Stimulated activated naive CD4-positive, alpha-beta T cell treated with Interleukin-2 at 50 U/mL for 16 hours (primary cell): ENCODE results near the gene RUNX1.
A peak's percentile ranks its signal among the peaks of the same experiment; 100 is the strongest.

Experiments used
- DNase-seq: peaks from one replicate; lab custom pipeline; 2025; lab: John Stamatoyannopoulos, UW

The RUNX1 gene

DNA sequence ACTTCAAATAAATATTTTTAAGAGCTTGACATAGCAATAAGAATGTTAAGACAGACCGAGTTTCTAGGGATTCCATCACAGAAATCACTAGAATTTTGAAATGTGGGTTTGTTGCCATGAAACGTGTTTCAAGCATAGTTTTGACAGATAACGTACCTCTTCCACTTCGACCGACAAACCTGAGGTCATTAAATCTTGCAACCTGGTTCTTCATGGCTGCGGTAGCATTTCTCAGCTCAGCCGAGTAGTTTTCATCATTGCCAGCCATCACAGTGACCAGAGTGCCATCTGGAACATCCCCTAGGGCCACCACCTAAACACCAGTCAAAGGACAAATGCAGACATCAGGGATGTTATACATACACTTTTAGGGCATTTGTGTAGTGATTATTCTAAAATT lies 168.7 kb downstream of the RUNX1 start:
- DNase-seq, result no peak

DNA sequence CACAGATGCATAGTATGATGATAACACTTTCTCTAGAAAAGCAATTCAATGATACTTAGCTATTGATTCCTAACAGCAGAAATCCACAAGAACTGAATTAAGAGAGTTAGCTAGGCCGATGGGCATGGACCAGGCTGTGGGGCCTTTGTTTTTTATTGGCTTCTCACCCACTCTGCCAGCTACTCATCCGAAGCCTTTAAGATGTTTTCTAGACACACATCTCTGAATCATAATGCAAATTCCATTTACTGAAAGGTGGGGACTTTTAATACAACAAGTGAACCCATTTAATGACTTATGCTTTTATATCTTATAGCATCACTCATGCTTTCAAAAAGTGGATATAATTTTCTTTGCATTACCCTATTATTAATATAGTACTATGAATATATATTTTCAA lies 170.2 kb downstream of the RUNX1 start:
- no peak for DNase-seq

DNA sequence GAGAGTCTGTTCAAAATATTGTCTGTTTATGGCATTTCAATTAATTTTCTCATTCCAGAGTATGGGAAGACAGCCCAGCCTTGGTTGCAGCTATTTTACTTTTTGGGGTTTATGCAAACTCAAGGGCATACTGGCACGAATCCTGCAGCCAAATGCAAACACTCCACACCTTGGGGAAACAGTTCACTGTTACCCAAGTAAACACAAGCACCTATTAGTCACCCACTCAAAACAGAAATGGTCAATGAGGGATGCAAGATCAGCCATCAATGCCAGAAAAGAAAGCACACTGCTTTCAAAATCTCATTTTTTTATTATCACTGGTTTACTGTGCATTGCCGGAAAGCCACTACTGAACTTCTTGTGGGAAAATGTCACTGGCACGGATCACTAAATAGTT lies 170.6 kb downstream of the RUNX1 start:
- no peak for DNase-seq

DNA sequence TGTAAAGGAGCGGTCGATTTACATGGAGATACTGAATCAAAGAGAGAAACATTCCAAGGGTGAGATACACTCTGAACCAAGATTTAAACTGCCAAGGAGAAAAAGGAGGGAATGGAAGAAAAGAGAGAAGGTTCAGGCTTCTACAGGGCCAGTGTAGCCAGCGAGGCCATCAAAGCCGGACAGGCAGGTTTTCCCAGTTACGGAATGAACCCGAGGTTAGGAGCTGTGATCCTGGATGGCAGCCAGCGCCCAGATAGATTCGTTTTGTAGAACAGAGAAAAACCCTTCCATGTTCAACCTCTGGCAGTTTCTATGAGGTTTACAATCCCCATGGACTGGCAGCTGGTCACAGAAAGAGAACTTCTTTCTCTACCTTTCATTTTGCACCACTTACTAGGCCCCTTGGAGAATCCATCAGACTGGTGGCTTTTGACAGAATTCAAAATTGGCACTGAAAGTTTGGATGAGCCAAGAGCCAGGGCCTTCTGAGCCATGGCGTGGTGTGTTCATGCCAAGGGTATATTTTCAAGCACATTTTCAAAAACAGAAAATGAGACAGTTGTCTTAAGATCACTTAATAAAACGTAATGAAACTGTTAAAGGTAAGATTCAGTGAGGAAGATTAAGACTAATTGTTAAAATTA lies 171.5 kb downstream of the RUNX1 start:
- no peak for DNase-seq

DNA sequence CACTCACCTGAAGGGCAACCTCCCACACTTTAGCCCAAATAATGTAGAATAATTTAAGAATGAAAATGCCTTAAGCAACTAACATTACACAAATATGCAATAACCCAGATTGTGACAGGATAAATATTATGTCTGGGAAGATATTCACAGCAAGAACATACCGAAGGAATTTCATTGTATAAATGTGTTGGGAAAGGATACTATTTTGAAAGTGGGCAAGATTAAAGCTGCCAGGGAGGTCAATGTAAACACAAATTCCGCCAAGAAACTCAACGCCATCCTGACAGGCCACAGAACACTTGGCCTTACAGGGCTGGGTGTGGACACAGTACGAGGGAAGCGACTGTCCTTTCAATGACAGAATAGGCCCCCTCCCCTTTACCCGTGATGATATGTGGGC lies 173.3 kb downstream of the RUNX1 start:
- DNase-seq, result no peak

DNA sequence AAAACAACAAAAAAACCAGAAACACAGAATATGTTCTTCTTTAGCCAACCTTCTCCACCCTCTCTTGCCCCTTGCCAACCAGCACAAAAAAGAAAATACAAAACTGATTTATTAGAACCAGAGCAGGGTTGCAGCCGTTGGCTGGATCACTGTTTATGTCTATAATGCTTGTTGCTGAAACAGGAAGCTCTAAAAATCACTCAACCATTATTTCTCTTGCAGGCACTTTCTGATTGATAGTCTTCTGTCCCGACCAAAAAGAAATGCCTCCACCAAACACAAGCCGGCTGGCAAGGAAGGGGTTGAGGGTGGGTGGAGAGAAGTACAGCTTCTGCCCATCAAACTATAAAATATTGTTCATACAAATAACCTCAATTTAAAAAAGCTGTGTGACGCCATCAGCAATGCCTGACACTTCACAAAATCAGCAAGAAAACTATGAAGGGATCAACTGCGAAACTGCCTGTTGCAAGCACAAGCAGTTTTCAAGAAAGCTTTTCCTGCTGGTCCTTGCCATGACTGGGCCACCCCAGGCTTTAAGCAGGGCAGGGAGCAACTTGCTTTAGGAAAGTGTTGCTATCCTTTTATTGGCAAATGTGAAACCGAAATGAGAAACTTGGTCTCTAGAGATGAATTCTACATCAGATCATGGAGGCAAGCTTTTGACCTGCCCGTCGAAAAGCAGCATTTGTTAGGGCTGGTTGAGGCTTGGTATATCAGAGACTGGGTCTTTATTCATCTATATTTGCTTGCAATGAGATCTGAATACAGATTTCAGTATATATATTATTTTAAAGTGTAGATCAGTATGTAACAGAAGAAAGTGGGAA lies 174.2 kb downstream of the RUNX1 start:
- DNase-seq, result no peak

DNA sequence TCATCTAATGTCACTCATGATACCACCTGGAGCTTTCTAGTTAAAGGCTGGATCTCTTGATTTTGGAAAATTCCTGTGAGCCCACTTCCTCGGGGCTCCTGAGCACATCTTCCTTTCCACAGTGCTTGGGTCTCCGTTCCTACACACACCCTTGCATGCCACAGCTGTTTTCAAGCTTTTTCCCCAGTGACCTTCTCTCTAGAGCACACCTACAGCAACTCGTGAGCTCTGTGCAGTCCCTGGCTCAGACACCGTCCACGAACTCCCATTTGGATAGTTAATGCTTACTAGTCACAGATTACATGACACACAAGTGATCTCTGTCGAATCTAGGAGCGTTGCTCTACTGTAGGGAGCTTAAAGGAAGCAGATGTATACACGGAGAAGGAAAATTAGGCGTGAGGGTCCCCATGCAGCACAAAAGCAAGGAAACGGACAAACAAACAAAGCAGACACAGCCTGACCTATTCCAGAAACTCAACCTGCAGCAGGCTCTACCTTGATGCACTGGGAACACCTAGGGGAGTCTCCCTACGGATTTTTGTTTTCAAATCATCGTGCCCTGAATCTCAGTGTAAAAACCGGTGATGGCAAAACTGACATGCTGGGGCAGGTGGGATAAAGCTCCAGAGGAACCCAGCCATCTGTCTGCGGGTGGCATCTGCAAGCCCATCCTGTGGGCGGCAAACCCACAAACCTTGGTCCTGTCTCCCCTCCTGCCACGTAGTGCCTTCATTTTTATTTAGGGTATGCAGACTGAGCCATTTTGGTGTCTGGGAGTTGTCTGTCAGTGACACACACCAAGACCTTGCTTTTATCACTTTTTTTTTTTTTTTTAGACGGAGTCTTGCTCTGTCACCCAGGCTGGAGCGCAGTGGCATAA lies 177.8 kb downstream of the RUNX1 start:
- no peak for DNase-seq

DNA sequence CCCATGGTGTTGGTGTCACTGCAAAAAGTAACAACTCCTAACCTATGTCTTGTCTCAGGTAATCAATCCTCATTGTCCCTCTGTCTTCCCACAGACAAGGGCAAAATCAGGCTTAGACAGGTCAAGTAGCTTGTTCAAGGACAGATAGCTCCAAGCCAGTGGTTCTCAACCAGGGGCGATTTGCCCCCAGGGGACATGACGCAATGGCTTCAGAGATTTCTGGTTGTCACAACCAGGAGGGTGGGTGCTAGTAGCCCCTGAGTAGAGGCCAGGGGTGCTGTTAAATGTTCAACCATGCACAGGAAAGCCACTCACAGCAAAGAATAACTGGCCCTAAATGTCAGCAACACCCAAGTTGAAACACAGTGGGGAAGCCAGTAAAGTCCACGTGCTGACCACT lies 178.9 kb downstream of the RUNX1 start:
- no peak for DNase-seq

DNA sequence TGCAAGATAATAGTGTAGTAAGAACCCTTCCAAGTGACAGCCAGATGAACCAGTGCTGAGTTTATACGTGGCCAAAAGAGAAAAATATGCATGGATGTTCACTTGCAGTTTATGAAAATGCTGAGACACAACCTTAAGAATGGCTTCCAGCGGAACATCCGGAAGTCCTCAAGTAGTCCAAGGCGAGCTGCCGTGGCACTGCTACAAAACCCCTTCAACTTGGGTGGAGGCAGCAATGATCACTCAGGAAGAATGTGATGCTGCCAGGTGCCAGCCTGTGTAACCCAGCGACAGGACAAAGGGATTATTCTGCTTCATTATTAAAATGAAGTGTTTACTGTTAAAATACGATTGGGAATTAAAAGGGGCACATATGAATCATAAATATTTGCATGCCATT lies 179.6 kb downstream of the RUNX1 start:
- no peak for DNase-seq

DNA sequence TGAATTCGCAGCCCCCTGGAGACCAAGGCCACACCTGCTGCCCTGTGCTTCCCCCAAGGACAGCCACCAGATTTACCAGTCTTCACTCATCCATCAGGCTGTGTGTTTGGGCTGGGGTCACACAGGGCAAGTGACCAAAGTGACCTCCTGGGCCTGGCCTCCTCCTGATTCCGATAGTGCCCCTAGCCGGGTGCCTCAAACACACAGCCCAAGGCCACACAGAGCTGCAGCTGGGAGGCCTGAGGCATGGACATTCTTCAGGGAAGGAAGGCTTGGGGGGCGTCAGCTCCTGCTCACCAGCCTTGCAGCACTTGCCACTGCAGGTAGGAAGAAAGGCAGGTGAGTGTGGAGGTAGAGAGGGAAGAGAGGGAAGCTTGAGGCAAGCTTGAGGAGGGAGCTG lies 181.3 kb downstream of the RUNX1 start:
- DNase-seq, result no peak

DNA sequence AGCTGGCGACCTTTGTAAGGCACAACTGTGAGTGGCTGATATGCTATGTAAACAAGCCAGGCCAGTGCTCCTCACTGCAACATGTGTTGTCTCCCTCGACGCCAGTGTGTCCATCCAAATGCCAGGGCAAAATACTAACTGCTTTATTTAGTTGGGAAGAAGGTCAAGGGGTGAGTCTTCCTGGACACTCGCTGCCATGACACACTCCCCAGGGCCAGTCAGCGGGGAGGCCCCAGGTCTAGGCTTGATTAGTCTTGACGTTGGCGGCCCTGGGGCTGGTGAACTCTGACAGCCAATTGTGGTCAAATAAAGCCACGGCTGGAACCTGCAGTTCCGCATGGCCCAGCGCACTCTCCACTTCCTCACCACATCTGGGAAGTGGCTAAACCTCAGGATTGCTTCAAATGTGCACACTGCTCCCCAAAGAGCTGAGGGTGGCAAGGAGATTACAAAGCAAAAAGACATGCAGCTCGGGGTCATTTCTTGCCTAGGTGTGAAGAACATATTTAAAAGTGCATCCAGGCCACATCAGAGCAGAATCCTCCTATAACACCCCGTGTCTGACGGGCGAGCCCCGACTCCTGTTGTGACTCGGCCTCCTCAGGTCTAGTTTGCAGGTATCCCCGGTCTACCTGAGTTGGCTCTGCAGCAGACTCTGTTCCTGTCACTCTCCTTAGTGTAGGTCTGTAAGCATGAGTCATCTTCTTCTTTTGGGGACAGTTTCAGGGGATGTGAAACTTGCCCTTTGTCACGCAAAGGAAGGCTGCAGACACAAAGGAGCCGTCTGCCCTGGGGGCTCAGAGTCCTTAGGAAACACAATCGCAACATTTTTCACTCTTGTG lies 183.5 kb downstream of the RUNX1 start:
- peak; percentile 41 for DNase-seq

DNA sequence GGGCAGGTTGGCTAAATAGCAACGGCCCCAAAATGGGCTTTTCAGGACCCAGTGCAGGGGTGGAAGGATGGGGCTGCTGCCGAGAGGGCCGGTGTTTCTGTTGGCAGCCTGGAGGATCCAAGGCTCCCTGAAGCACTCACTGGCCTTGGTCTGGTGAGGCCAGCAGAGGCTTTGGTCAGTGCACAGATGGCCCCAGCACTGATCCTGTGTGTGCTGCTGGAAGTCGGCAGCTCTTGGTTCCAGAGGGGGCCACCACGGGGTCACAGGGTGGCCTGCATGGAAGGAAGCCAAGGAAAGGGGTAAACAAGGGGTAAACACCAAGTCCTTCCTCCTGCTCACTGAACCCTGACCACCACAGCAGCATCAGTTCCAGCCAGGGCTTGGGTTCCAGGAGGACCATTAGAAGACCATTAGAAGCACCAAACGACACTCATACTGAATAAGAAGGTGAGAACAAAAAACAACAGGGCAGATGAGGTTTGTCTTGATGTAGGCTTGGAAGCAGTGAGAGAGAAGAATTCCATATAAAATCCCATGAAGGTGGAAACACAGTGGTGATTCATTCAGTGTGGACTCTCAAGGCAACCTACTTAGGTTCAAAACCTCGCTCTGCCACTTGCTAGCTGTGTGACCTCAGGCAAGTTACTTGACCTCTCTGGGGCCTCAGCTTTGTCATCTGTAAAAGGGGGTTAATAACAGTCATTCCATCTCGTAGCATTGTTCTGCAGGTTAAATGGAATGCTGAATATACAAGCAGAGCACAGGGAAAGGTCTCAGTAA lies 184.5 kb downstream of the RUNX1 start:
- DNase-seq, result no peak

DNA sequence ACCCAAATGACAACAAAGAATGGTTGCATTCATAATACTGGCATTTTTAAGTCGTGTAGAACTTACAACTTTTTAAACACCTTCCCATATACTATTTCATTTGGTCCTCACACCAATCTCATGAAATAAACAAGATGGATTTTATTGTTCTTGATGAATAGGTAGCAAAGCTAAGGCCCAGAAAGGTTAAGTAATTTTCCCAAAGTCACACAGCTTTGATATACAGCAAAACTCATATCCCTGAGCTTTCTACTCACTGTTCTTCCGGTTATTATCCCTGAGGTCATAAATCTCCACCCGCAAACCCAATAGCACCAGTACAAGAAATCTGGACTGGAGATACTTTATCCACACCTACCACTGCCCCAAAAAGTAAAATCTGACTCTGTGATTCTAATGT lies 186.2 kb downstream of the RUNX1 start:
- no peak for DNase-seq

DNA sequence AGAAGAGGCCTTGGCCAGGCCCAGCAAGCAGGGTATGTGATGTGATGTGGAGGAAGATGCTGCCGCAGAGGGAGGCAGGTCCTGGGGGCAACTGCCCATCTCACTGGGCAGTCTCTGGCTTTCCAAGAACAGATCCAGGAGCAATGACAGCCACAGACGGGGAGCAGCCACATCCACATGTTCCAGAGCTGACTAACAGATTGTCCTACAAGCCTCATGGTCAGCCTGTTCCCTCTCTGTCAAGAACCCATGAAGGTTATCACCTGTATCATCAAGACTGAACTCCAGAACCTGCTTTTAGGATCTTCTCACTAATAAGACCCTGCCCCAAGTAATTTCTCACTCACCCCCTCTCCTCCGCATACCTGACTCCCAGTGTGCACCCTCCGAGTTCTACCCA lies 187.8 kb downstream of the RUNX1 start:
- no peak for DNase-seq

DNA sequence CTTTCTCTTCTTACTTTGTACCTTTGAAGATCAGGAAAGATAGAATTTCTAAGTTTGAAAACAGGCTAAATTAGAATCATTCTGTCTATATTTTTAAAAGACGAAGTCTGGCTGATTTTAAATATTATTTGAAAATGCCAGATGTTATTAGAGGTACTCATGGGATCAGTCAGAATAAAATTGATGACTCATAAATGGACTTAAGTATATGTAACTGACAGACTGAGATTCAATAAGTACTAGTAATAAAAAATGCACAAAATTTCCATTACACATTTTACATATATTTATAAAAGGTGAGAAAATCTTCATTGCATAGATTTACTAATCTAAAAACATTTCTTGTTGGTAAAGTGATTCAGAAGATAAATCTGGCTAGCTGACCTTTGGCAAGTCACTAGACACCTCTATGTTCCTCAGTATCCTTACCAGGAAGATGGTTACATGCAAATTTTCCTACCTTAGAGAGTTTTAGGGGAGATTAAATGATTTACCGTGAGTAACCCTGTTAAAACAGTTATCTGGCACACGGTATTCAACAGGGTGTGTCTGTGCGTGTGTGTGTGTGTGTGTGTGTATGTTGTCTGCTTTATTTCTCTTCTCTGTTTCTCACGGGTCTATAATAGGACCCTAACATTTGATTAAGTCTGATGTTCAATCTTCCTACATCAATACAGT lies 189.0 kb downstream of the RUNX1 start:
- no peak for DNase-seq

DNA sequence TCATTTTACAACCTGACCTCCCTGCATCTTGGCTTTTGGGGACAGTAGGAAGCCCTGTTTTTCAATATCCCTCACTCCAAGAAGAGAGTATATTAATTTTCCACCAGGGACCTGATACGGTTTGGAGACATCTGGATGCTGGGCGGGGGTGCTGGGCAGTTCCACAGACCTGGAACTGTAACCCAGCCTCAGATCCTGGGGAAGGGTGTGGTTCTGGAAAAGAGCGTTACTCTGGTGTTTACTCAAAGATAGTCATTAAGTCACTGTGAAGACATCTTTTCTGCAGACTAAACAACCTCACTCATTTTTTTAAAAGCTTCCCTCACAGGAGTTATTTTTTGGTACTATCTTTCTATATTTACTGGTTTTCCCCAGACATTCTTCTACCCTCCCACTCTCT lies 190.5 kb downstream of the RUNX1 start:
- no peak for DNase-seq

DNA sequence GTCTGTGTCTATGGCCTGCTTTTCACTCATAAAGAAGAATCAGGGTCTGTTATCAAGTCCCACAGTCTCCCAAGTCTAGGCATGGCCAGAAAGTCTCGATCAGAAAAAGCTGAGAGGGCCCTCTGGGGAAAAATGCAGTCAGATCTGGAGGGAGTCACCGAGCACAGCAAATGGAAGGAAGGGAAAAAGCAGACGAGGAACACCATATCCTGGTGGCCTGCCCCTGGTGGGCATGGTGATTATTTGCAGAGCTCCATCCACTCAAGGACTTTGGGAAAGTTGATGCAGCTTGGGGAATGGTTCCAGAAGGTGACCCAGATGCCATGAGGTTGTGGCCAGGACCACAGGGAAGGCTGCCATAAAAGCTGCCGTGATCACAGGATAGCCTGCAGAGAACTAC lies 191.2 kb downstream of the RUNX1 start:
- DNase-seq, result no peak

DNA sequence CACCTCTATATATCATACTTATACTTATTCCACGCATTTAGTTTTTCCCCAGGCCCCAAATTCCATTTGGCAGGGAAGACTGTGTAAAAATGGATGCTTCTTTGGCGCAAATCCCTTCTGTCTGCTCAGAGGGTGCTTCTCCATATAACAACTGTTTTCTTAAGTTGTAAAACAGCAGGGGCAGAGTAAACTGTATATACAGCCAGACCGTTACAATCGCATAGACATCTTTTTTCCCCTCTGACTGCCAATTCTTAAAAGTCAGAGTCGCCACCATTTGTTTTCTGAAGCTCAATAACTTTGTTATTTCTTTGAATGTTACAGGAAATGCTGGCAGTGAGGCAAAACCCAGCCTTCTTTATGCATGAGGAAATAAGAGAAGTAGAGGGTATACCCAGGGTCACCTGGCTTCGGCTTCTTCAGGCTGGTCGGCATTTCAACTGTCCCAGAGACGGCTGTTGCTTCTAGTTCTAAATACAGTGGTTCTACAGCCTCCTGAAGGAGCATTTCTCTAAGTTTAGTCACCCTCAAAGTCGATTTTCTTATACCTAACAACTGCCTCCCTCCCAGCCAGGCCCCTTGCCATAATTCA lies 191.9 kb downstream of the RUNX1 start:
- no peak for DNase-seq

DNA sequence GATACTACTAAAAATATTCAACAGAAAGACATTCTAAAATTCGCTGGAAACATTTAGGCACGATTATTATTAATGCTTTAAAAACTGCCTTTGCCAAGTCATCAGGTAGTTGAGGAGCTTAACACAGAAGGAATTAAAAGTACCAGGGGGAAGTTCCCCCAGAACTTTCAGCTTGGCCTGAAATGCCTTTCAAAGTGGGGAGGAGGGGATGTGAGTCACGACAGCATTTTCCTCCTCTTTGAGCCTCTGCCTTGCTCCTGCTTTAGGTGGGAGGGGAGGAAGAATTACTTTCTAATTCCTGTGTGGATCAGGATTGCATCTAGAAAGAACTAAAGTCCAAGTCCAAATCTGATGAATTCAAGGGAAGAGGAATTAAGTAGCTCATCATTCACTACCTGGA lies 196.7 kb downstream of the RUNX1 start:
- DNase-seq, result no peak

DNA sequence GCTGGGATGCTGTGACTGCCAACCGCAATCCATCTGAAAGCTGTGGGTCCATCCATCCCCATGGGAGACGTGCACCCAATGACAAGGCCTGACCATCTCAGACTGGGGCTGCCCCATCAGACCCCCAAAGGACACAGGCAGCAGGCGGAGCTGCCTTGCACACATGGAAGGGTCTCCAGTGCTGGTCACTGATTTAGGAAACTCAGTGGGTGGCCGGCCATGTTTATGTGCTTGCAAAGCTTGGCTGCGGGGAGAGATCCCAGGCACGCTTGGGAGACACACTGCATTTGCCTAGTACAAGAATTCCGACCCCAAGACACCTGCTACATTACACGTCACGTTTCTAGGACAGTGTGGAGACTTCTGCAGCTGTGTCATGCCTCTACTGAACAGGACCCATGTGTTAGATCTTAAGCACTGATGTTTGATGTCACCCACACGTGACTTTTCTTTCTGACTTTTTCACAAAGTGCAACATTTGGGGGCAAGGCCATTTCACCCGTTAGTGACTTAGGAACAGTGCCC lies 198.9 kb downstream of the RUNX1 start:
- no peak for DNase-seq
